AG04449 (cell line): ENCODE results near the gene TRIM59.
A peak's percentile ranks its signal among the peaks of the same experiment; 100 is the strongest.

Experiments used
- CTCF ChIA-PET: fragments of 350-600 bp; formaldehyde crosslinking; extraction: SDS; loops from one replicate; lab custom pipeline; 2021; ENCODE audit warnings: antibody characterized with exemption; lab: Yijun Ruan, JAX
- POLR2A ChIA-PET: fragments of 400-600, 350-600 bp; formaldehyde crosslinking; extraction: SDS; loops from one replicate; lab custom pipeline; 2020; ENCODE audit warnings: antibody characterized with exemption, inconsistent platforms; lab: Yijun Ruan, JAX
- DNase-seq: peaks from one replicate; pipeline ENCODE4 v3.0.0-alpha.2; 2010; ENCODE audit warnings: low read depth, low spot score
- H3K4me3 ChIP-seq: 2 replicates; pipeline ENCODE4 v1.5.1; 2011; ENCODE audit warnings: low read depth, mild to moderate bottlenecking, control low read depth, low read length
- TF ChIP-seq, protein P1 (sequence below): IDR thresholded peaks from one replicate; pipeline ENCODE4 v1.5.1; 2011; ENCODE audit warnings: mild to moderate bottlenecking, moderate library complexity, low read length, control low read depth, inconsistent platforms; ENCODE audit not compliant: insufficient read depth; ENCODE audit errors: missing control alignments

The TRIM59 gene

DNA sequence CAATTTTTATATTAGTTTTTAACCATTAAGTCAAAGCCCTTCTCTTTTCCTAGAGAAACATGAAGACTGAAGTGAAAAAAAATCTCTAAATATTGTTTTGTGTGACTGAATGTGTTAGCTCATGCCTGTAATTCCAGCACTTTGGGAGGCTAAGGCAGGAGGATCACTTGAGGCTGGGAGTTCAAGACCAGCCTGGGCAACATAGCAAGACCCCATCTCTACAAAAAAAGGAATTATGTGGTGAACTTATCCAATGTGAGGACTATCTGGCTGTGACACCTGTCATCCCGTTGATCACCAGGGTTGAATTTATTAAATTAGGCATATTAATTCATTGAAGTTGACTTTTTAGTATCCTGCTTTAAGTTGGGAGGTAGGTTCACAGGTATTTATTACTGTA, 37.1 kb downstream of the TRIM59 start:
- POLR2A ChIA-PET, result no interaction called here
- CTCF ChIA-PET, result interaction anchor here (0.7 to 7.0 kb wide), 27 partner anchors 9 to 528 kb away, joined by 3 to 133 read pairs (median 4); no protein-coding TSS in a partner anchor
- TF ChIP-seq, protein P1, sequence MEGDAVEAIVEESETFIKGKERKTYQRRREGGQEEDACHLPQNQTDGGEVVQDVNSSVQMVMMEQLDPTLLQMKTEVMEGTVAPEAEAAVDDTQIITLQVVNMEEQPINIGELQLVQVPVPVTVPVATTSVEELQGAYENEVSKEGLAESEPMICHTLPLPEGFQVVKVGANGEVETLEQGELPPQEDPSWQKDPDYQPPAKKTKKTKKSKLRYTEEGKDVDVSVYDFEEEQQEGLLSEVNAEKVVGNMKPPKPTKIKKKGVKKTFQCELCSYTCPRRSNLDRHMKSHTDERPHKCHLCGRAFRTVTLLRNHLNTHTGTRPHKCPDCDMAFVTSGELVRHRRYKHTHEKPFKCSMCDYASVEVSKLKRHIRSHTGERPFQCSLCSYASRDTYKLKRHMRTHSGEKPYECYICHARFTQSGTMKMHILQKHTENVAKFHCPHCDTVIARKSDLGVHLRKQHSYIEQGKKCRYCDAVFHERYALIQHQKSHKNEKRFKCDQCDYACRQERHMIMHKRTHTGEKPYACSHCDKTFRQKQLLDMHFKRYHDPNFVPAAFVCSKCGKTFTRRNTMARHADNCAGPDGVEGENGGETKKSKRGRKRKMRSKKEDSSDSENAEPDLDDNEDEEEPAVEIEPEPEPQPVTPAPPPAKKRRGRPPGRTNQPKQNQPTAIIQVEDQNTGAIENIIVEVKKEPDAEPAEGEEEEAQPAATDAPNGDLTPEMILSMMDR, result no peak
- no peak overlapping the region for H3K4me3 ChIP-seq
- DNase-seq, result no peak

DNA sequence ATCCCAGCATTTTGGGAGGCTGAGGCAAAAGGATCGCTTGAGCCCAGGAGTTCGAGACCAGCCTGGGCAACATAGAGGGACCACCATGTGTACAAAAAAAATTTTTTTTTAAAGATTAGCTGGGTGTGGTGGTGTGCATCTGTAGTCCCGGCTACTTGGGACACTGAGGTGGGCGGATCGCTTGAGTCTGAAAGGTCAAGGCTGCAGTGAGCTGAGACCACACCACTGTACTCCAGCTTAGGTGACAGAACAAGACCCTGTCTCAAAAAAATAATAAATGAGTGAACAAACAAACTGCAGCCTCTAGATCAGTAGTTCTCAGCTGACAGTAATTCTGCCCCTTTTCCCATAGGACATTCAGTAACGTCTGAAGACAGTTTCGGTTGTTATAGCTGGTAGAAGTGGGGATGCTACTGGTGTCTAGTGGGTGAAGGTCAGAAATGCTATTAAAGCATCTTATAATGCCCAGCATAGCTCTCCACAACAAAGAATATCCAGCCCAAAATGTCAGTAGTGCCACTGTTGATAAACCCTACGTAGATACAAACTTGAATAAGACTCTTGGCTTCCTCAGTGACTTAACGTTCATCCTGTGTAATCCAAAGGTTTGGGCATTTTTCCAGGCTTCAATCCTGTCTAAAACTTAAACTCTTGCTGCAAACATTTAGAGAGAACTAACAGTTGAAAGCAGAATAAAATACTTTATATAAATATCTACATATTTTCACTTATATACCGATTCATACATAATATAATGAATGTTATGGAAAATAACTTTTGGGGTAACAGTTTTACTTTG, 39.6 kb downstream of the TRIM59 start:
- no peak overlapping the region for H3K4me3 ChIP-seq
- no peak for DNase-seq
- TF ChIP-seq, protein P1, result no peak
- ChIA-PET POLR2A (no interaction called here), CTCF (interaction anchor here (1.2 to 2.2 kb wide), 5 partner anchors 9 to 378 kb away, joined by 3 to 10 read pairs (median 6); no protein-coding TSS in a partner anchor)

DNA sequence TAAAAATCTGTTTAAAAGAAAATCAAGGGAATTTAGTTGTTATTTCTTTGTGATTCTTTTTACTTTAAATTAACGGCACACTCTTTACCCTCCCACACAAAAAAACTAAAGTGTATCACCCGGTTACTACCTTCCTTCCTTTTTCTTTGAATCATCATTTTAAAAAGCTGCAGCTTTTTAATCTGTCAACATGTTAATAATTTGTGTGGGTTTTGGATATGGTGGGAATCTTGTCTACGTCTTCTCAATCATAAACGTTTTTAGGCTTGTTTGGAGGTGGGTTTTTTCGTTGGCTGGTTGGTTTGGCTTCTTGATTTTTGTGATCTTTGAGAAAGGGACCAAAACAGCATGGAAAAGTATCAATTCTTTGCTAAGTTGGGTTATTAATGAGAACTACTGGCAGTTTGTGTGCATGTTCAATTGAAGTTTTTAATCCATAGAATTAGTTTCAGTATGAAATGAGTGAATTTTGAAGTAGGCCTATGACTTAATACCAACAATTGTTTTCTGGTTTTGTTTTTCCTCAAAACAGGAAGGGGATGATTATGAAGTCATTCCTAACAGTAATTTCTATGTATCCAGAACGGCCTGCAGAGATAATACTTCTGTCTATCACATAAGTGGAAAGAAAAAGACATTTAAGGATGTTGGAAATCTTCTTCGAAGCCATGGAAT, 45.7 kb downstream of the TRIM59 start:
- CTCF ChIA-PET, result interaction anchor here (0.7 to 3.0 kb wide), 4 partner anchors 8 to 416 kb away, joined by 3 to 8 read pairs (median 4); no protein-coding TSS in a partner anchor
- POLR2A ChIA-PET, result no interaction called here
- TF ChIP-seq, protein P1, result no peak
- H3K4me3 ChIP-seq, result peak overlapping the region; percentile 10
- no peak for DNase-seq

DNA sequence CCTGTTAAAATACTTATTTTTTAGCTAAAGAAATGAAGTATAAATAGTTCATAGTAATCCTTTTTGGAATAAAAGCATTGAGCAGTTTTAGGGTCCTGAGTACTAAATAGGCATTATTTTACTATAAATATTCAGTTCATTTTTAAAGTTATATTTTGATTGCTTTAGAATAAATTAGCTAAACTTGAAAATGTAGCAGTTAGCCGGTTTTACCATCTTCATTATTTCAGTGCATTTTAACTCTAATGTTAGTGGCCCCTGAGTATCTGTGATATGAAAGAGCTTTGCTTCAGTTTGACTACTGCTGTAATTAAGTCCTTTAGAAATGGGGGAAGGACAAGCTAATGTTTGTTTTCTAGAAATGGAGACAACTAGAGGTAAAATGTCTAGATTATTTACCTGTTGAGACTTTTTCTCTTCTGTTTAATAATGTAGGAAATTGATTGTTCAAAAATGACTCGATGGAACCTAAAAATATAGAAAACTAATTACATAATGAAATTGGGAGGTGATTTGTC, 46.5 kb downstream of the TRIM59 start:
- POLR2A ChIA-PET, result no interaction called here
- TF ChIP-seq, protein P1, result no peak
- no peak for DNase-seq
- CTCF ChIA-PET, result interaction anchor here (0.7 to 3.0 kb wide), 5 partner anchors 9 to 415 kb away, joined by 3 to 8 read pairs (median 4); no protein-coding TSS in a partner anchor
- H3K4me3 ChIP-seq, result peak overlapping the region; percentile 89

DNA sequence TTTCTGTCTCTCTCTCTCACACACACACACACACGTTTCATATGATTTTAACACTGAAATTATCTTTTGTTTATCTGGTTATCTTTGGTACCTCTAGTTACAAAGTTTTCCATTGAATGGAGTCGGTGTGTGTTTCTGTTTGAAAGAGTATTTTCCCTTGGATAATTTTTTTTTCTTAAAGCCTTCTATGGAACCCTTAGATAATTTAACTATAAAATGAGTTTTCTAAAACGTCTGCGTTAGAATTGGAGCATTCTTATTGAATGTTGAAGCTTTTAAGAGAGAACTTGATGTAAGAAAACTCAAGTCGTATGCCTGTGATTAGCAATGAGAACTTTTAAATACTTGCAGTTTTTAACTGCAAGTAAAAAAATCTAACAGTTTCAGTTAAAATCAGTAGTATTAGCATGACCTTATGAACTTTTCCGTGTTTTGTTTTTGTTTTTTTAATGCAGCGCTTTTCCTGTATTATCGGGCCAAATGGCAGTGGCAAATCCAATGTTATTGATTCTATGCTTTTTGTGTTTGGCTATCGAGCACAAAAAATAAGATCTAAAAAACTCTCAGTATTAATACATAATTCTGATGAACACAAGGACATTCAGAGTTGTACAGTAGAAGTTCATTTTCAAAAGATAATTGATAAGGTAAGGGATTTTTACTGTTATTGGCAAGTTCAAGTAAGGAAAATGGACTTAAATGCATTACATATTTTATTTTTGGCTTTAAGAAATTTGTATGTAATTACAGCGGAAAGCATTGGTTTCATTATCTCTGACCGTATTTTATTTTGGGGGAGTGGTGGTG, 47.2 kb downstream of the TRIM59 start:
- CTCF ChIA-PET, result interaction anchor here (0.8 to 3.0 kb wide), 4 partner anchors 11 to 414 kb away, joined by 3 to 8 read pairs (median 5); no protein-coding TSS in a partner anchor

More for the DNA sequence above, 47.2 kb downstream of the TRIM59 start:
- H3K4me3 ChIP-seq, result peak overlapping the region; percentile 89
- DNase-seq, result no peak
- POLR2A ChIA-PET, result no interaction called here
- TF ChIP-seq, protein P1, result no peak
